Astrocyte of the spinal cord (primary cell): ENCODE results near the gene COPS9.

ENCODE experiments used
- DNase-seq: peaks from one replicate; pipeline ENCODE4 v3.0.0; 2011; ENCODE audit warnings: low read depth, low spot score
- H3K4me3 ChIP-seq: 2 replicates; pipeline ENCODE4 v1.5.1; 2011; ENCODE audit warnings: low read depth, mild to moderate bottlenecking, low read length, moderate library complexity
- in situ Hi-C: cut with HindIII; loops from 2 replicates; pipeline ENCODE4 v1.10.0; 2017; ENCODE audit warnings: low sequenced_read_pairs
- TF ChIP-seq, protein P1 (sequence below): IDR thresholded peaks from 2 replicates; pipeline ENCODE4 v1.5.1; 2012; ENCODE audit warnings: low read depth, mild to moderate bottlenecking, low read length, inconsistent platforms

COPS9 gene

DNA sequence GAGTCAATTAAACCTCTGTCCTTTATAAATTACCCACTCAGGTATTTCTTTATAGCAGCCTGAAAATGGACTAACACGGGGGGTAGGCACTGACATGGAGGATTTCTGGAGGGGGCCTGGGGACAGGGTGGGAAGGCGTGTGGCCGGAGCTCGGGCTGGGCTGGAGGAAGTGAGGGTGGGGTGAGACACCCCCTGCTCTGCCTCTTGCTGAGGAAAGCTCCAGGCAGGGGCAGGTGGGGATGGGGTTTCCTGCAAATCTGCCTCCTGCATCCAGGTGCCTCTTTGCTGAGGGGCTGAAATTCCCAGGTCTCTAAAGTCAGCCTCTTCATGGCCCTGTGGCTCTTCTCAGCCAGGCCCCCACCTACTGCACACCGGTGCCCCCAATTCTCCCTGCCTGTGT is 30.1 kb upstream of the COPS9 start:
- in situ Hi-C loops = no loop called here
- H3K4me3 ChIP-seq = no peak overlapping the region
- DNase-seq = no peak
- TF ChIP-seq, protein P1, sequence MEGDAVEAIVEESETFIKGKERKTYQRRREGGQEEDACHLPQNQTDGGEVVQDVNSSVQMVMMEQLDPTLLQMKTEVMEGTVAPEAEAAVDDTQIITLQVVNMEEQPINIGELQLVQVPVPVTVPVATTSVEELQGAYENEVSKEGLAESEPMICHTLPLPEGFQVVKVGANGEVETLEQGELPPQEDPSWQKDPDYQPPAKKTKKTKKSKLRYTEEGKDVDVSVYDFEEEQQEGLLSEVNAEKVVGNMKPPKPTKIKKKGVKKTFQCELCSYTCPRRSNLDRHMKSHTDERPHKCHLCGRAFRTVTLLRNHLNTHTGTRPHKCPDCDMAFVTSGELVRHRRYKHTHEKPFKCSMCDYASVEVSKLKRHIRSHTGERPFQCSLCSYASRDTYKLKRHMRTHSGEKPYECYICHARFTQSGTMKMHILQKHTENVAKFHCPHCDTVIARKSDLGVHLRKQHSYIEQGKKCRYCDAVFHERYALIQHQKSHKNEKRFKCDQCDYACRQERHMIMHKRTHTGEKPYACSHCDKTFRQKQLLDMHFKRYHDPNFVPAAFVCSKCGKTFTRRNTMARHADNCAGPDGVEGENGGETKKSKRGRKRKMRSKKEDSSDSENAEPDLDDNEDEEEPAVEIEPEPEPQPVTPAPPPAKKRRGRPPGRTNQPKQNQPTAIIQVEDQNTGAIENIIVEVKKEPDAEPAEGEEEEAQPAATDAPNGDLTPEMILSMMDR = no peak

DNA sequence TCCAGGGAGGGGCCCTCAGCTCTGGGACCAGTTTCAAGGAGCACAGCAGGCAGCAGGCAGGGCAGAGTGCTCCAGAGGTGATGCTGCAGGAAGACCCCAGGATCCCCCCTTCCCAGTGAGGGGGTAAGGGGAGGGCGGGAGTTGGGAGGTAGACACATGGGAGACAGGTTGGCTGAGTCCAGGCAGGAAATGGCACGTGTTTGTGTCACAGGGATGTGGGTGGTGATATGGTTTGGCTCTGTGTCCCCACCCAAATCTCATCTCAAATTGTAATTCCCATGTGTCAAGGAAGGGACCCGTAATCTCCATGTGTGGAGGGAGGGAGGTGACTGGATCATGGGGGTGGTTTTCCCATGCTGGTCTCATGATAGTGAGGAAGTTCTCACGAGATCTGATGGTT is 29.6 kb upstream of the COPS9 start:
- in situ Hi-C loops = no loop called here
- TF ChIP-seq, protein P1 = no peak
- DNase-seq = no peak
- H3K4me3 ChIP-seq = no peak overlapping the region

DNA sequence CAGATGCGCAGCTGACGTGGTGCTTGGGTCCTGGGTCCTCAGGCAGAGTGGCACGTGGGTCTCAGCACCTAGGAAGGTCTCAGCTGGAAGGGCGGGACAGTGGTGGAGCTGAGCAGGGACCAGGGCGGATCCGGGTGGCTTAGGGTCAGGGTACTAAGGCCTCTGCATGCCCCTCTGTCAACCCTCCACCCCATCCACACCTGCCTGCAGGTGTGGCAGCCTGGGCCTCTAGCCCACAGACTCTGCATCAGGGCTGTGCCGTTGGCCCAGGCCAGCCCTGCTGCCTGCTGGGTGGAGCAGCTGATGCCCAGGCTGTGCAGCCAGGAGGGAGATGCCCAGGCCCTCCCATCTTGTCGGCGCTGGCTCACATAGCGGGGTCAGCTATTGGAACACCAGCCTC is 28.9 kb upstream of the COPS9 start:
- H3K4me3 ChIP-seq = no peak overlapping the region
- no peak for DNase-seq
- TF ChIP-seq, protein P1 = no peak
- in situ Hi-C loops = no loop called here

DNA sequence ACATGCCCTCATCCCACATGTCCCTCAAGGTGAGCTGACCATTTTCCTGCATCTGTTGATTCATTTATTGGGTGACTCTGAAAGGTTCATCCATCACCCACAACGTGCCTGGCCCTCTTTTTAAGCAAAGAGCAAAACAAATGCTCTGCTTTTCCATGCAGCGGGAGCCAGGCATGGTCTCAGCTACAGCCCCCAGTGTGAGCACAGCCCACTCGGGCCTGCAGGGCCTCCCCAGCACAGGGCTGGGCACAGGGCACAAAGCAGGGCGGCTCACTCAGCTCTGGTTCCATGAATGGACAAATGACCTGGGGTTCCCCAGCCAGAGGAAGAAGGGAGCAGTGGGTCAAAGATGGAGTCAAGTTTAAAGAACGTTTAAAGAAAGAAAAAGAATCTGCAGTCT is 28.5 kb upstream of the COPS9 start:
- TF ChIP-seq, protein P1 = no peak
- in situ Hi-C loops = no loop called here
- H3K4me3 ChIP-seq = no peak overlapping the region
- no peak for DNase-seq

DNA sequence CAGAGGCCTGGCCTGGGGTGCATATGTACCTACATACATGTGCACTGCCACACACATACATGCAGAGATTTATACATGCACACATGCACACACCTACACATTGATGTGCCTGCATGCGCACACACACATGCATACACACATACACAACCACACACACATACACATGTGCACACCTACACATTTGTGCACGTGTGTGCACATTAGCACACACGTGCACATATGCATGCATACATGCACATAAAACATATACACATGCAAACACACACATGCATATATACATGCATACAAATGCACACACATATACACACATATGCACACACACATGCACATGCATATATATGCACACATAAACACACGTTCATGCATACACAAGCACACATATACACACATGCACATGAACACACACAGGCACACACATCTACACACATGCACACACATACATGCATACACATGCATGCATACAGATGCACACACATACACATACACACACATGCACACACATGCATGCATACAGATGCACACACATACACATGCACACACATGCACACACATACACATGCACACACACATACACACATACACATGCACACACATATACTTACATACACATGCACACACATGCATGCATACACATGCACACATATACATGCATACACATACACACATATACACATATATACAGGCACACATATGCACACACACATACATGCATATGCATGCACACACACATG is 27.9 kb upstream of the COPS9 start:
- no peak overlapping the region for H3K4me3 ChIP-seq
- in situ Hi-C loops = no loop called here
- TF ChIP-seq, protein P1 = no peak
- DNase-seq = no peak

DNA sequence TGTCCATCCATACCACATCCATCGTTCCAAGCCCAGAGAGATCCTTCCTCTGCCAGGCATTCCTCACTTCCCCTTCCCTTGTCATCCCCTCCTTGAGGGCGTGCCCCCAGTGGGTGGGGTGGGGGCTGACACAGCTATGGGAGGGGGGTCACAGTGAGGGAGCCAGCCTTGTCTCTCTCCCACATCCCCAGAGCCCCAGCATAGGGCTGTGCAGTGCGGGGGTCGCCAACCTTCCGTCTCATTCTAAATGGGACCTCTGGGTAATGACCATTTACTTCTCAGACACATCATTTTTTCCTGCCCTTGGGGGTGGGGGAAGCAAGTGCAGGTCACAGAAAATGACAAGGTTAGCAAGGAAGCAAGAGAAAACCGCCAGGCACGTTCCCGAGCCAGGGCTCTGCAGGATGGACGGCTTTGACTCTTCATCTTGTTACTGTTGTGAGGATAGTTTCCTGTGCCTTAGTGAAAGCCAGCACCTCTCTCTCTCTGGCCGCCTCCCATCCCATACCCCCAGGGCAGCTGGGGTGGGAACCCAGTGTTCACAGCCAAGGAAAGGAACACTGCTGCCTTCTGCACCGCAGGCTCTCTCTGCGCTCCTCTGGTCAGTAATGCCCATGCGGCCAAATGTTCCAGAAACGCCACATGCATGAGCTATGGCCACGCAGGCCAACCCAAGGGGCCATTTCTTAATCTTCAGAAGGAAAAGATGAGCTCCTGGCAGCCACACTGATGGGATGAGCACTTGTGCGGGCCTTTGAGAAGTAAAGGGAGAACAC is 27.0 kb upstream of the COPS9 start:
- in situ Hi-C loops = no loop called here
- H3K4me3 ChIP-seq = no peak overlapping the region
- TF ChIP-seq, protein P1 = no peak
- DNase-seq = no peak
